Hepatocyte (in vitro differentiated cells): ENCODE results near the gene HEXB.

ENCODE experiments used
- EZH2 ChIP-seq: fragments of 200-600 bp; sonication (generic); IDR thresholded peaks from 2 replicates; pipeline ENCODE4 v1.6.1; 2016; ENCODE audit warnings: antibody characterized with exemption, mild to moderate bottlenecking, borderline replicate concordance
- TF ChIP-seq, protein P1 (sequence below): fragments of 200-600 bp; sonication (generic); IDR thresholded peaks from 2 replicates; pipeline ENCODE4 v1.5.1; 2016; ENCODE audit warnings: antibody characterized with exemption, mild to moderate bottlenecking; ENCODE audit not compliant: poor library complexity

GRCh38 chr5:74670396-74671038 is 14.5 kb upstream of the HEXB start:
- TF ChIP-seq, protein P1, sequence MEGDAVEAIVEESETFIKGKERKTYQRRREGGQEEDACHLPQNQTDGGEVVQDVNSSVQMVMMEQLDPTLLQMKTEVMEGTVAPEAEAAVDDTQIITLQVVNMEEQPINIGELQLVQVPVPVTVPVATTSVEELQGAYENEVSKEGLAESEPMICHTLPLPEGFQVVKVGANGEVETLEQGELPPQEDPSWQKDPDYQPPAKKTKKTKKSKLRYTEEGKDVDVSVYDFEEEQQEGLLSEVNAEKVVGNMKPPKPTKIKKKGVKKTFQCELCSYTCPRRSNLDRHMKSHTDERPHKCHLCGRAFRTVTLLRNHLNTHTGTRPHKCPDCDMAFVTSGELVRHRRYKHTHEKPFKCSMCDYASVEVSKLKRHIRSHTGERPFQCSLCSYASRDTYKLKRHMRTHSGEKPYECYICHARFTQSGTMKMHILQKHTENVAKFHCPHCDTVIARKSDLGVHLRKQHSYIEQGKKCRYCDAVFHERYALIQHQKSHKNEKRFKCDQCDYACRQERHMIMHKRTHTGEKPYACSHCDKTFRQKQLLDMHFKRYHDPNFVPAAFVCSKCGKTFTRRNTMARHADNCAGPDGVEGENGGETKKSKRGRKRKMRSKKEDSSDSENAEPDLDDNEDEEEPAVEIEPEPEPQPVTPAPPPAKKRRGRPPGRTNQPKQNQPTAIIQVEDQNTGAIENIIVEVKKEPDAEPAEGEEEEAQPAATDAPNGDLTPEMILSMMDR: no peak
- TF ChIP-seq EZH2: no peak
